ENCODE results near the gene ZNF394.
A peak's percentile ranks its signal among the peaks of the same experiment; 100 is the strongest.

Gene ZNF394

GRCh38 chr7:99485094-99485493, 15.0 kb downstream of the ZNF394 start:
- Histone ChIP-seq H2AK5ac (ENCODE audit: low read depth, low read length) (no peak overlapping the region), H3K27me3 (ENCODE audit: control insufficient read depth in 3 of 3, insufficient read depth in 3 of 3, low read depth in 1 of 3, low read length in 3 of 3) (no peaks in the 10 kb centered on the region), H3K4ac (ENCODE audit: low read length) (no peak overlapping the region), H2AFZ (ENCODE audit: low read length) (no peak overlapping the region), H3K18ac (ENCODE audit: low read length) (no peak overlapping the region), H3K36me3 (replicated peaks in 1 of 2; ENCODE audit: control insufficient read depth in 2 of 2, insufficient read depth in 2 of 2, low read length in 2 of 2) (peaks cover 4 to 67% of the 10 kb centered on the region in 2 donors), H2BK15ac (ENCODE audit: low read length) (no peak overlapping the region), H3K23ac (ENCODE audit: low read depth, low read length, poor library complexity) (no peak overlapping the region), H3K9ac (ENCODE audit: low read depth, low read length, poor library complexity) (no peak overlapping the region), H4K8ac (ENCODE audit: low read depth, low read length) (no peak overlapping the region), H3K4me2 (ENCODE audit: insufficient read depth, low read length, poor library complexity, severe bottlenecking) (no peak overlapping the region), H3K4me3 (ENCODE audit: low read length in 2 of 2) (no peak overlapping the region), H3K14ac (ENCODE audit: low read length) (no peak overlapping the region), H3K4me1 (ENCODE audit: control insufficient read depth in 2 of 2, insufficient read depth in 1 of 2, low read depth in 1 of 2, low read length in 2 of 2) (no peaks in the 10 kb centered on the region), H3K79me1 (ENCODE audit: low read depth, low read length) (no peaks in the 10 kb centered on the region), H3K9me3 (replicated peaks in 1 of 2; ENCODE audit: control insufficient read depth in 2 of 2, insufficient read depth in 1 of 2, low read depth in 1 of 2, low read length in 2 of 2) (no peaks in the 10 kb centered on the region), H2BK120ac (ENCODE audit: low read depth, low read length) (no peak overlapping the region), H3K27ac (replicated peaks; ENCODE audit: low read length) (no peak overlapping the region), H2BK12ac (ENCODE audit: low read length) (no peak overlapping the region), H2BK5ac (ENCODE audit: low read length) (no peak overlapping the region), H4K91ac (ENCODE audit: low read depth, low read length, poor library complexity) (no peak overlapping the region)
- no CpG with 5 or more reads among the region's 5 CpGs for WGBS, 2 donors (ENCODE audit: extremely low coverage in 2 of 2, insufficient read length in 2 of 2, insufficient replicate concordance in 1 of 2)
- no peak for DNase-seq (ENCODE audit: low spot score)

DNA sequence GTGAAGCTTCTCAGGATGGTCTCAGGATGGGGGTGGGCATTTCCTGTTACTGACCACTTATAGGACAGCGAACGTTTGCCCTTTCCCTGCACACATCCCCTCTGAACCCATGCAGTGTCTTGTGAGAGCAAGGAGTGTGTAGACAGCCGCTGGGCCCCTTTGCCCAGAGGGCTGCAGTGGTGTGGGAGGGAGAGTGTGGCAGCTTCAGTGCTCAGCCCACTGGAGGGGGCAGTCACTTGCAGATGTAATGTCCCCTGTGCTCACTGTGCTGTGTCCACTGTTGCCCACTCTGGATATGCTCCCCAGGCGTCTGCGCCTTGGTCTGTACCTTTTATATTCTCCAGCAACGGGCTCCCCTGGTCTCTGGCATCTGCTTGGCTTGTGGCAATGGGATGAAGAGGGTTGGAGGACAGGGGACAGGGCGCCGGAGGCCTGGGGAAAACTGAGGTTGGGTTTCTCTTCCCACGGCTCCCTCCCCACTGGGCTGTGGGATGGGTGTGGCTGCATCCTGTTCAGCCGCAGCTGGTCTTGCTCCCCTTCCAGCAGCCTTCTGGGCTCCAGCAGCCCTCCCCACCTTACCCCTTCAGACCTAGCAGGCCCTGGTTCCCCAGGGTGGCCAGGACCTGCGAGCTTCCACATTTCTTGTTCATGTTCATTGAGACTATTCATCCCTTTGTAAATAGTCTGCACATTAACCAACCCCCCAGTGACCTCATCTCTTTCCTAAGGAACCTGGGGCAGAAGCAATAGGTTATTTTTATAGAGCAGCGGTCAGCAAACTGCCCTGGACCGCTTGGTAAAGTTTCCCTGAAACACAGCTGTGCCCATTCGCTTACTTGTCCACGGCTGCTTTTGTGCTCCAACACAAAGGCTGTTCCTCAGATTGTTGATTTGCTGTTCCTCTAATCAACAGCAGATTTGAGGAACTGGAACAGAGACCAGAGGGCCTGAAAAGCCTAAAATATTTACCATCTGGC, 21.3 kb downstream of the ZNF394 start:
- Histone ChIP-seq H2AK5ac (ENCODE audit: low read depth, low read length) (no peak overlapping the region), H3K14ac (ENCODE audit: low read length) (no peak overlapping the region), H4K8ac (ENCODE audit: low read depth, low read length) (no peak overlapping the region), H2AFZ (ENCODE audit: low read length) (no peak overlapping the region), H3K23ac (ENCODE audit: low read depth, low read length, poor library complexity) (no peak overlapping the region), H3K27me3 (ENCODE audit: control insufficient read depth in 3 of 3, insufficient read depth in 3 of 3, low read depth in 1 of 3, low read length in 3 of 3) (no peaks in the 10 kb centered on the region), H2BK5ac (ENCODE audit: low read length) (no peak overlapping the region), H3K9me3 (replicated peaks in 1 of 2; ENCODE audit: control insufficient read depth in 2 of 2, insufficient read depth in 1 of 2, low read depth in 1 of 2, low read length in 2 of 2) (no peaks in the 10 kb centered on the region), H2BK120ac (ENCODE audit: low read depth, low read length) (no peak overlapping the region), H2BK15ac (ENCODE audit: low read length) (no peak overlapping the region), H4K91ac (ENCODE audit: low read depth, low read length, poor library complexity) (no peak overlapping the region), H3K4me1 (ENCODE audit: control insufficient read depth in 2 of 2, insufficient read depth in 1 of 2, low read depth in 1 of 2, low read length in 2 of 2) (peaks cover 0 to 2% of the 10 kb centered on the region in 2 donors), H3K4ac (ENCODE audit: low read length) (no peak overlapping the region), H3K18ac (ENCODE audit: low read length) (no peak overlapping the region), H2BK12ac (ENCODE audit: low read length) (no peak overlapping the region), H3K79me1 (ENCODE audit: low read depth, low read length) (no peaks in the 10 kb centered on the region), H3K9ac (ENCODE audit: low read depth, low read length, poor library complexity) (no peak overlapping the region), H3K4me3 (ENCODE audit: low read length in 2 of 2) (no peak overlapping the region), H3K27ac (replicated peaks; ENCODE audit: low read length) (no peak overlapping the region), H3K4me2 (ENCODE audit: insufficient read depth, low read length, poor library complexity, severe bottlenecking) (no peak overlapping the region), H3K36me3 (replicated peaks in 1 of 2; ENCODE audit: control insufficient read depth in 2 of 2, insufficient read depth in 2 of 2, low read length in 2 of 2) (peaks cover 12 to 71% of the 10 kb centered on the region in 2 donors)
- WGBS, 2 donors (ENCODE audit: extremely low coverage in 2 of 2, insufficient read length in 2 of 2, insufficient replicate concordance in 1 of 2): no CpG with 5 or more reads among the region's 15 CpGs
- no peak for DNase-seq (ENCODE audit: low spot score)

DNA sequence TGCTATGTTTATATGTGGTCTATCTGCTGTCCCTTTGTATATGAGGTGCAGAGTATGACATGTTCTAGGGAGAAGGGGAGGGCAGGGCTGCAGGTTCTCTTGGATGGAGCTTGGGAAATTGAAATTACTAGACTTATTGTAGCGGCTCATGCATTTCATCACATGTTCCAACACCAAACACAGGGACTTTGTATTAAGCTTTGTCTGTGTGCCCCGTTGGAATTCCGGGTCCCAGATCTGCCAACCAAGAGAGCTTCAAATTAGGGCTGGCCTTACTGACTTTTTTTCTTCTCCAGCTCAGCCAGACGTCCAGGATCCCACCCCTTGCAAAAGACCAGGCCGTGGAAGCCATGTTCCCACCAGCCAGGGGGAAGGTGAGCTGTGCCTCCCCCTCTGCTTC, 24.0 kb downstream of the ZNF394 start:
- no peak overlapping the region for H3K4ac ChIP-seq (ENCODE audit: low read length)
- no peak overlapping the region for H2AK5ac ChIP-seq (ENCODE audit: low read depth, low read length)
- peaks cover 0 to 2% of the 10 kb centered on the region in 2 donors for H3K4me1 ChIP-seq (ENCODE audit: control insufficient read depth in 2 of 2, insufficient read depth in 1 of 2, low read depth in 1 of 2, low read length in 2 of 2)
- H3K18ac ChIP-seq (ENCODE audit: low read length): no peak overlapping the region
- DNase-seq (ENCODE audit: low spot score): no peak
- H3K4me2 ChIP-seq (ENCODE audit: insufficient read depth, low read length, poor library complexity, severe bottlenecking): no peak overlapping the region
- no peaks in the 10 kb centered on the region for H3K27me3 ChIP-seq (ENCODE audit: control insufficient read depth in 3 of 3, insufficient read depth in 3 of 3, low read depth in 1 of 3, low read length in 3 of 3)
- no peak overlapping the region for H2AFZ ChIP-seq (ENCODE audit: low read length)
- H2BK120ac ChIP-seq (ENCODE audit: low read depth, low read length): no peak overlapping the region
- H3K14ac ChIP-seq (ENCODE audit: low read length): no peak overlapping the region
- H3K79me1 ChIP-seq (ENCODE audit: low read depth, low read length): no peaks in the 10 kb centered on the region
- no peak overlapping the region for H3K23ac ChIP-seq (ENCODE audit: low read depth, low read length, poor library complexity)
- H2BK12ac ChIP-seq (ENCODE audit: low read length): no peak overlapping the region
- no peak overlapping the region for H3K27ac ChIP-seq (replicated peaks; ENCODE audit: low read length)
- no peak overlapping the region for H2BK15ac ChIP-seq (ENCODE audit: low read length)
- H2BK5ac ChIP-seq (ENCODE audit: low read length): no peak overlapping the region
- H4K91ac ChIP-seq (ENCODE audit: low read depth, low read length, poor library complexity): no peak overlapping the region
- no CpG with 5 or more reads among the region's 5 CpGs for WGBS, 2 donors (ENCODE audit: extremely low coverage in 2 of 2, insufficient read length in 2 of 2, insufficient replicate concordance in 1 of 2)
- H3K36me3 ChIP-seq (replicated peaks in 1 of 2; ENCODE audit: control insufficient read depth in 2 of 2, insufficient read depth in 2 of 2, low read length in 2 of 2): peaks cover 12 to 49% of the 10 kb centered on the region in 2 donors
- no peaks in the 10 kb centered on the region for H3K9me3 ChIP-seq (replicated peaks in 1 of 2; ENCODE audit: control insufficient read depth in 2 of 2, insufficient read depth in 1 of 2, low read depth in 1 of 2, low read length in 2 of 2)
- H3K9ac ChIP-seq (ENCODE audit: low read depth, low read length, poor library complexity): no peak overlapping the region
- no peak overlapping the region for H4K8ac ChIP-seq (ENCODE audit: low read depth, low read length)
- no peak overlapping the region for H3K4me3 ChIP-seq (ENCODE audit: low read length in 2 of 2)

- Histone ChIP-seq H3K9me3 (replicated peaks in 1 of 2; ENCODE audit: control insufficient read depth in 2 of 2, insufficient read depth in 1 of 2, low read depth in 1 of 2, low read length in 2 of 2) (no peaks in the 10 kb centered on the region), H2AK5ac (ENCODE audit: low read depth, low read length) (no peak overlapping the region), H3K36me3 (replicated peaks in 1 of 2; ENCODE audit: control insufficient read depth in 2 of 2, insufficient read depth in 2 of 2, low read length in 2 of 2) (peaks cover 7 to 20% of the 10 kb centered on the region in 2 donors), H2BK12ac (ENCODE audit: low read length) (no peak overlapping the region), H3K9ac (ENCODE audit: low read depth, low read length, poor library complexity) (peak overlapping the region; percentile 91), H4K8ac (ENCODE audit: low read depth, low read length) (no peak overlapping the region), H2BK120ac (ENCODE audit: low read depth, low read length) (no peak overlapping the region), H3K27ac (replicated peaks; ENCODE audit: low read length) (no peak overlapping the region), H2AFZ (ENCODE audit: low read length) (peak overlapping the region; percentile 90), H3K4me3 (ENCODE audit: low read length in 2 of 2) (peak overlapping the region; percentile 74 to 95), H3K14ac (ENCODE audit: low read length) (no peak overlapping the region), H3K18ac (ENCODE audit: low read length) (no peak overlapping the region), H3K4me1 (ENCODE audit: control insufficient read depth in 2 of 2, insufficient read depth in 1 of 2, low read depth in 1 of 2, low read length in 2 of 2) (peaks cover 0 to 2% of the 10 kb centered on the region in 2 donors), H4K91ac (ENCODE audit: low read depth, low read length, poor library complexity) (no peak overlapping the region), H3K4me2 (ENCODE audit: insufficient read depth, low read length, poor library complexity, severe bottlenecking) (peak overlapping the region; percentile 81), H2BK15ac (ENCODE audit: low read length) (no peak overlapping the region), H3K27me3 (ENCODE audit: control insufficient read depth in 3 of 3, insufficient read depth in 3 of 3, low read depth in 1 of 3, low read length in 3 of 3) (peaks cover 0 to 3% (median 0%) of the 10 kb centered on the region in 3 experiments), H3K79me1 (ENCODE audit: low read depth, low read length) (no peaks in the 10 kb centered on the region), H2BK5ac (ENCODE audit: low read length) (no peak overlapping the region), H3K4ac (ENCODE audit: low read length) (no peak overlapping the region), H3K23ac (ENCODE audit: low read depth, low read length, poor library complexity) (no peak overlapping the region)
- DNase-seq (ENCODE audit: low spot score): peak; percentile 11
- WGBS, 2 donors (ENCODE audit: extremely low coverage in 2 of 2, insufficient read length in 2 of 2, insufficient replicate concordance in 1 of 2): no CpG with 5 or more reads among the region's 7 CpGs
Observed at GRCh38 chr7:99473315-99473596, 26.8 kb downstream of the ZNF394 start.
